ENCODE data around the gene ITPR3.

Gene ITPR3

GRCh38 chr6:33719326-33719987 is 98.3 kb downstream of the ITPR3 start:
- DNase-seq (ENCODE audit: low read depth): no peak

DNA sequence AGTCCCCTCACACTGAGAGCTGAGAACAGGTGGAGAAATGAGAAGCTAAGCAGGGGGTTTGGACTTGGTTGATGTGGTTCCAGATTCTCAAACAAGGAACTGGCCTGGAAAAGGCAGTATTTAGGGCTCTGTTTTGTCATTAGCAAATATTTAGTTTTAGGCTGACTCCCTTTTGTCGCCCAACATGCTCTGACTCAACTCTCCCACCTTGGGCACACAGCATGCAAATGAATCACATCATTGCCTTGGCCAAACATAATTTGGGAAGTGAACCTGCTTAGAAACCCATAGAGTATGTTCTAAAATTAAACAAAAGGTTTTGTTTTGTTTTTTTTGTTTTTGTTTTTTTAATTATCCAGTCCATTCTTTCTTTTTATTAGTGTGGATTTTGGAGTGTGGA is 99.9 kb downstream of the ITPR3 start:
- no peak for DNase-seq (ENCODE audit: low read depth)

DNA sequence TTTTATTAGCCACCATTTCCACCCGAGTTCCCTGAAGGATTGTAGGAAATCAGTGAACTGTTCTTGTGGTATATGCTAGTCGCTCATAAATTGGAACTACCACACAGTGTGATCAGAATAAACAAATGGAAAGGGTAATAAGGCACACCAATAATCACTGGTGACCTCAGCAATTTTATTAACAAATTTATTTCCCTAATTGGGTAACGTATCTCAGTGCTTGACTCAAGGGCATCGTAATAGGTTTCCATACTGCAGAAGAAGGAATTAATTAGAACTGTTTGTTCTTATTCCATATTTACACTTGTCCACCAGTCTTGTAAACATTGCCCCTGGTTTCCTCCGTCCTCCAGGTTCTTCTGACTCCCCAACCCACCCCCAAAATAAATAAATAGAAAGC is 100.4 kb downstream of the ITPR3 start:
- no peak for DNase-seq (ENCODE audit: low read depth)

- DNase-seq (ENCODE audit: low read depth): no peak
These were observed 101.0 kb downstream of the ITPR3 start for GRCh38 chr6:33722103-33722623.

DNA sequence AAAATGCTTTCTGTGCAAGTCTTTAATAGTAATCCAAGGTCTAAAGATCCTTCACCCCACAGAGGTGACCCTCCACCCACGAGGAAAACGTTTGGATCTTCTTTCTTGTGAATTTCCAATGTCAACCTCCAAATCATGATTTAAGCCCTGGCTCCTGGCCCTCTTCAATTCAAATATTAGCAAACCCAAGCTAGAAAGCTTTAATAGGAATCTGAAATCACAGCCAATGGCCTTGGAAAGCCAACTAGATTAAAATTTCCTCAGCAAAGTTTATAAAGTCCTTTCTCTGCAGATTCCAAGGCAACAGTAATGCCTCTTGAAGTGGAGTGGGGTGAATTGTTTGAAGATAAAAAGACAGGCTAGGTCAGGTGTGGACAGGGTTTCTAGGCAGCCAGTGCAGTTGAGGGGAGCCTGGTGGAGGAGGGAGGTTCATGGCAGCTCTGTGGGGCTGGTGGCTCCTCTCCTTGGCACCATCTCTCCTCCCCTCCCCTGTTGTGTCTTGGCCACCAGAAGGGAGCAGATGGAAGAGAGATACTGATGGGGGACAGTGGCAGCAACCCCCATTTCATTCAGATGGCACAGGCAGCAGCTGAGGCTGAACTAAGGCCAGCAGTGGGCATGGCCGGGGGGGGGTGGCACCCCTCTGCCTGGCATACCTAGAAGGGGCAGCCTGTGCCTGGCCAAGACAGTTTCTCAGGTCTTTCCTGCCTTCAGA is 102.4 kb downstream of the ITPR3 start:
- DNase-seq (ENCODE audit: low read depth): no peak

- DNase-seq (ENCODE audit: low read depth): no peak
These were observed 103.2 kb downstream of the ITPR3 start for GRCh38 chr6:33724102-33725023.

- DNase-seq (ENCODE audit: low read depth): no peak
These were observed 104.1 kb downstream of the ITPR3 start for GRCh38 chr6:33725222-33725621.

DNA sequence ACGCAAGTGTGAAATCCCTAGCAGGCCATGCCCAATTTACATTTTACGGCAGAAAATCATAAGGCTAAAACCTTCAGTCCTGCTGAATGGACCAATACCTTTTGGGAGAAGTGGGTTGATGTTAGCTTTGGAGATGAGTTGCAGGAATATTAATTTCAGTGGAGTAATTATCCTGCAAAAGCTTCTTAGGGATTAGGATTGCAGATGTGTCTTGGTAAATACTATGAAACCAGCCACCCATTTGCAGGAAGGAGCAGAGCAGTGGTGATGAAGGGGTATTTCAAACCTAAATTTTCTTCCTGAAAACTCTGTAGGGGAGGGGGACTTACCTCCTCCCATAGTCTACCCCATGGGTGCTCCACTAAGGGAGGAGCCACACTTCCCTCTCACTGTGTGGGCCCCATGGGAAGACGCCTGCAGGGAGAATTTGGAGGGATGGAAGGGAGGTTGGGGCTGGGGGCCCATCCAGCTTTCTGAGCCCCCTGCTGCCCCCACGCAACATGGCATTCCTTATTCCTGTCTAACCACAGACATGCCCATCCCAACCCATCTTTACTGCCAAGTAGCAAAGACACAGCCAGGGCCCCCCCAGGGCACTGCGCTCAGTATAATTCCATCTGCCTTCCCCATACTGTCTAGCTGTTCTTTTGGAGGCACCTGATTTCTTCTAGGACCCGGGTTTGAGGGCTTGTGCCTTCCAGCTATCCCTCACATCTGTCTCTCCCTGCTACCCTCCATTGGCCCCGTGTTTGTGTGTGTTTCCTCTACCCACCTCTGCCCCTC is 105.0 kb downstream of the ITPR3 start:
- no peak for DNase-seq (ENCODE audit: low read depth)

DNA sequence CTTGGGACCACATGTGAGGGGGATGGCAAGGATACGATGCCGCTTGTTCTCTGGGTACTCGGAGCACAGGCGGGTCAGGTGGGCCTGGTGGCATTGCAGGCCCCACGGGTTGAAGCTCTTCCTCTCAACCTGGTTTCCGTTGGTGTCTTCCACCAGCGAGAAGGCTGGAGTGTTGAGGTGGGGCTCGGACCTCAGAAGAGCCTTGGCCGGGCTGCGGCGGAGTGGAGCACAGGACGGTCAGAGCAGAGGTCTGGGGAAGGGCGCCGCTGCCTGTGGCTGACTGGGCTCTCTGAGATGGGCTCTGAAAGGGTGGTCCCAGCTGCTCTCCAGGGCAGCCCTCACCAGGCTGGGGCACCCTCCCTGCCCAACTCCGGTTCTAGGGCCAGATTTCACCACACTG is 105.6 kb downstream of the ITPR3 start:
- DNase-seq (ENCODE audit: low read depth): no peak

GRCh38 chr6:33727126-33727525 is 106.0 kb downstream of the ITPR3 start:
- no peak for DNase-seq (ENCODE audit: low read depth)

GRCh38 chr6:33727932-33728331 is 106.8 kb downstream of the ITPR3 start:
- DNase-seq (ENCODE audit: low read depth): no peak

- DNase-seq (ENCODE audit: low read depth): no peak
These were observed 107.3 kb downstream of the ITPR3 start for GRCh38 chr6:33728438-33728837.

DNA sequence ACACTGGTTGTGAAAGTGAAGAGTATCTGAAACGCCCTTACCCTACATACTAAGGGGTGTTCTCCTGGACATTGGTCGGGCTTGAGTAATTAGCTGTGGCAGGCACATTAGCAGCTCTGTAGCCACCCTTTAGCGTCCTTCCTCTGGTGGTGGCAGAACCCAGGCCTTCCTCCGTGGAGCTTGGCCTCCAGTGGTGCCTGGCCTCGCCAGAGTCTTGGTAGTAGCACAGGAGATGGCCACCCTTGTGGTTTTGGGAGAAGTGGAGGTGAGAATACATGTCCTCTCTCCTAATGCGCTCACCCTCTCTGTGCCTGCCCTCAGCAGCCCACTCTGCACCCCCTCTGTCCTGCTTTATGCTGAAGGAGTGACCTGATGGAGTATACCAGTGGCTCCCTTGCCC is 107.9 kb downstream of the ITPR3 start:
- DNase-seq (ENCODE audit: low read depth): no peak

DNA sequence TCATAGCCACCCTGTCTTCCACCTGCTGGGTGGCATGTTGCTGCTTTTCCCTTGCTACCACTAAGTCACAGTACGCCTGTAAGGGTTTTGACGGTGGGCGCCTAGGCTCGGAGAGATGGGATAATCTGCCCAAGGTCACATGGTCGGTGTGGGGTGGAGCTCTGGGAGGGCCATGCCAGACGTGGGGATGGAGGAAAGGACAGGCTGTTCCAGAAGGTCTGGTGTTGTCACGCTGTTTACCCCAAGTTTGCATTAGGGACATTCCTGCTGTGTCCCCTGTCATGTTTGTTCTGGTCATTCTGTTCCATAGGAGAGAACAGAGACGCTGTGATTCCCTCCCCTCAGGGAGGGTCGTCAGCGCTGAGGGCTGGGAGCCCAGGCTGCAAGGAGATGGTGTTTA is 109.5 kb downstream of the ITPR3 start:
- no peak for DNase-seq (ENCODE audit: low read depth)

DNA sequence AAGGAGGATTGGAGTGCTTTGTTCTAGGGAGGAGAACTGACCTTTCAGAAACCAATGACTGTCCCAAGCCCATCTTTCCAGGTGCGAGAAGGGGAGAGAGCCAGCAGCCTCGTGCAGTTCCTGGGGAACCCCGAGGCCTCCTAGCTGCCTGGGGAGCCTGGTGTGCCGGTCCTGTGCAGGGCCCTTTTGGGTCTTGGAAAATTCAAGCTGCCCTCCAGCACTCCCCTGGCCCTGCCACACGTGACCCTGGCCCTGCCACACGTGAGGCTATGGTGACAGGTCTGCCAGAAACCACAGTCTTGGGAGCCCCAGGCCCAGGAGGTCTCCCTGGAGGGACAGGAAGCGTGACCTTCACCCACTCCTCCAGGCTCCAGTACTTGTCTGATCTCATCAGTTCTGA is 109.9 kb downstream of the ITPR3 start:
- no peak for DNase-seq (ENCODE audit: low read depth)

DNA sequence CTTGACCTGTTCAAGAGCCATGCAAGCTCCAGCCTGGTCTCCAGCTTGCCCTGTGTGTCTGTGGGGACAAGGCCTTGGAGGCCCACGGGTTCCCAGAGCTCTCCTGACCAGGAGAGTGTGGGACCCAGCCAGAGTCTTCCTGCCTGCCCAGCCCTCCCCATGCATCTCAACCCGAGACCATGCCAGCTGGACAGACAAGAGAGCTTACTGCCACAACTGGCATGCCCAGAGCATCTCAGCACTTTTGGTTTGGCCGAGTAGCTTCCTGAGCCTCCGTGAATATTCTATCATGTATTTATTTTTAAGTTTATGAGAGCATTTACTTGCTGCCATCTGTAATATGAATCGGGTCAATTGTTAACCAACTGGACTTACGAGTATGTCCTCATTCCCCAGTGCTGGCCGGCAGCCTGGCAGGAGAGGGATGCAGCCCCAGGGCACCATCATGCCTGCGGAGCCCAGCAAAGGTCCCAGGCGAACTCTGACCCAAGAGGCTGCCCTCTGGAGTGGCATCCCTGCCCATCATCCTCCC is 110.7 kb downstream of the ITPR3 start:
- DNase-seq (ENCODE audit: low read depth): no peak

GRCh38 chr6:33732385-33732784 is 111.3 kb downstream of the ITPR3 start:
- DNase-seq (ENCODE audit: low read depth): no peak

DNA sequence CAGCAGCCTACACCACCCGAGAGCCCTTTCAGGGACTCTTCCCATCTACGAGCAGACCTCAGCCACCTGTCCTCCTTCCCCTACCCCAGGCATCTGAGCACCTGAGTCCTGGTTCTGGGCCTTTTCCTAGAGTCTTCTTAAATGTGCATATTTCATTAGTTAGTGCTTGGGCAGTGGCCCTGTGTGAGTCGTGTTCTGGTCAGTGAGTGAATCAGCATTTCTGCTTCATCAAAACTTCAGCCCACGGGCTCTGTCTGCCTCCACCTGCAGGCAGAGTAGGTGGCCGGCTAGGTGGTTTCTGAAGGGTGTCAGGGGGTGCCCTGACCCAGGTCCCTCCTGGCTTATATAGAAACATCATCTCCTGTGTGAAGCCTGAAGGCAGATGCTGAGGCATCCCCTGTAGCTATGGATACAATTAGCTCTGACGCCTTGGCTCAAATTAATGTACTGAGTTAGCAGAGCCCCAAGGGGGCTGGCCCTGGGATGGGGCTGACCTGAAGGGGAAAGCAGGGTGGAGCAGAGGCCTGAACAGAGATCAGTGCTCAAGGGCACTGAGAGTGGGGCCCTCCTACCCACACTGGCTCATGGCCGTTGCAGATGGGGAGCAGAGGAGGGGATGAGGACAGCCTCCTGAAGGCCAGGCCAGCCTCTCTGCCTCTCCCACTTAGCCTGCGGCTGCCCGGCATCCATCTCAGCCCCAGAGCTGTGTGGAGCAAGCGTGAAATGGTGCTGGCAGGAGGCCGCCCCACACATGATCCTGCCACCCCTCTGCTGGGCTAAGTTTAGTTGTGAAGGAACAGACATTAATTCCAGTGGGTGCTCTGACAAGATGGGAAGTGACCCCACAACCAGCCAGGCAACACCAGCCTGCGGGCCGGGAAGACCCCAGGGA is 111.9 kb downstream of the ITPR3 start:
- no peak for DNase-seq (ENCODE audit: low read depth)

- no peak for DNase-seq (ENCODE audit: low read depth)
These were observed 112.5 kb downstream of the ITPR3 start for GRCh38 chr6:33733709-33734007.

- DNase-seq (ENCODE audit: low read depth): no peak
These were observed 114.1 kb downstream of the ITPR3 start for GRCh38 chr6:33735216-33735615.

Data from fibroblast of gingiva (primary cell).